ENCODE data around the gene HACD1.

The HACD1 gene

DNA sequence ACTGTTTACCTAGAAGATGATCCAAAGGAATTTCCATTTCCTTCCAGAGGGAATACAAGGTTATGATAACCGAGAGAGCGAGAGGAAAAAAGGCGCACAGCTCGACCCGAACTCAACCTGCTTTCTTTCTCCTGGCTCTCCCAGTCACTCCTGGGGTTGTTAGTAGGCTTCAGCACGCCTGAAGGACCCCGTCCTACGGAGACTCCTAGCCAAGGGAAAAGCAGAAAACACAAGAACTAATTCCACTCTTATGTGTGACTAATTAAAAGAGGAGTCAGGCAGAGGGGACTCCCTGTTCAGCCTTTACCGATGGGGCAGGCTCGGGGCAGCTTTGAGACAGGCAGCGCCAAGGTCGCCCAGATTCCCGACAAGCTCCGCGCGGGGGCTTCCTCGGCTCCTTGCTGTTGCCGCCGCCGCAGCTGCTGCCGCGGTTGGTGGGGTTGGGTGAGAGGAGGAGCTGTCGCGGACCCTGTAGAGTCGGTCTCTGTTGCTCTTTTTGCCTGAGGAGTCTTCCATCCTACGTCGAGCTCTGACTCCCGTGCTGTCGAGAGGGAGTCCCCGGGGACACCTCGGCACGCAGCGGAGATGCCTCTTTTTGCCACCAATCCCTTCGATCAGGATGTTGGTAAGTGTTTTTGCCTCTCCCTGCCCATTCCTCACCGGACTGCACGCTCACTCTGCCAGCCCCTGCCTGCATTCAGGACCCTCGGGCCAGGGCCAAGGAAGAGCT is 26.7 kb upstream of the HACD1 start, which contains the start of gene STAM (continued):
- TF ChIP-seq, protein P1, sequence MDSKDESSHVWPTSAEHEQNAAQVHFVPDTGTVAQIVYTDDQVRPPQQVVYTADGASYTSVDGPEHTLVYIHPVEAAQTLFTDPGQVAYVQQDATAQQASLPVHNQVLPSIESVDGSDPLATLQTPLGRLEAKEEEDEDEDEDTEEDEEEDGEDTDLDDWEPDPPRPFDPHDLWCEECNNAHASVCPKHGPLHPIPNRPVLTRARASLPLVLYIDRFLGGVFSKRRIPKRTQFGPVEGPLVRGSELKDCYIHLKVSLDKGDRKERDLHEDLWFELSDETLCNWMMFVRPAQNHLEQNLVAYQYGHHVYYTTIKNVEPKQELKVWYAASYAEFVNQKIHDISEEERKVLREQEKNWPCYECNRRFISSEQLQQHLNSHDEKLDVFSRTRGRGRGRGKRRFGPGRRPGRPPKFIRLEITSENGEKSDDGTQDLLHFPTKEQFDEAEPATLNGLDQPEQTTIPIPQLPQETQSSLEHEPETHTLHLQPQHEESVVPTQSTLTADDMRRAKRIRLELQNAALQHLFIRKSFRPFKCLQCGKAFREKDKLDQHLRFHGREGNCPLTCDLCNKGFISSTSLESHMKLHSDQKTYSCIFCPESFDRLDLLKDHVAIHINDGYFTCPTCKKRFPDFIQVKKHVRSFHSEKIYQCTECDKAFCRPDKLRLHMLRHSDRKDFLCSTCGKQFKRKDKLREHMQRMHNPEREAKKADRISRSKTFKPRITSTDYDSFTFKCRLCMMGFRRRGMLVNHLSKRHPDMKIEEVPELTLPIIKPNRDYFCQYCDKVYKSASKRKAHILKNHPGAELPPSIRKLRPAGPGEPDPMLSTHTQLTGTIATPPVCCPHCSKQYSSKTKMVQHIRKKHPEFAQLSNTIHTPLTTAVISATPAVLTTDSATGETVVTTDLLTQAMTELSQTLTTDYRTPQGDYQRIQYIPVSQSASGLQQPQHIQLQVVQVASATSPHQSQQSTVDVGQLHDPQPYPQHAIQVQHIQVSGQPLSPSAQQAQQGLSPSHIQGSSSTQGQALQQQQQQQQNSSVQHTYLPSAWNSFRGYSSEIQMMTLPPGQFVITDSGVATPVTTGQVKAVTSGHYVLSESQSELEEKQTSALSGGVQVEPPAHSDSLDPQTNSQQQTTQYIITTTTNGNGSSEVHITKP (tag by site-specific recombination; IDR thresholded peaks at IDR 0.05): 0 out of 2 replicates have a peak, but pooled peaks have one; percentile 24
- TF ChIP-seq SP7 (tag by site-specific recombination; IDR thresholded peaks at IDR 0.05): peak; percentile 40; the same call in 1 of the 2 replicates
- 0 out of 2 replicates have a peak, but pooled peaks have one; percentile 48 for TF ChIP-seq ZNF394 (tag by site-specific recombination; IDR thresholded peaks at IDR 0.05; ENCODE audit: borderline replicate concordance)
- peak; percentile 65 for TF ChIP-seq SP3 (tag by site-specific recombination; IDR thresholded peaks at IDR 0.05)
- peak; percentile 41; the same call in 1 of the 2 replicates for TF ChIP-seq SCRT1 (tag by site-specific recombination; IDR thresholded peaks at IDR 0.05; ENCODE audit: borderline replicate concordance)
- TF ChIP-seq ZBTB20 (tag by site-specific recombination; IDR thresholded peaks at IDR 0.05): peak; percentile 66
- TF ChIP-seq ZNF600 (tag by site-specific recombination; IDR thresholded peaks at IDR 0.05): peak; percentile 81
- TF ChIP-seq ZNF121 (tag by site-specific recombination; IDR thresholded peaks at IDR 0.05): peak; percentile 83; the same call in 1 of the 2 replicates
- TF ChIP-seq ZNF10 (tag by site-specific recombination; IDR thresholded peaks at IDR 0.05): no peak
- TF ChIP-seq ZNF132 (tag by site-specific recombination; IDR thresholded peaks at IDR 0.05; ENCODE audit: borderline replicate concordance): no peak
- TF ChIP-seq ZNF596 (tag by site-specific recombination; IDR thresholded peaks at IDR 0.05): peak; percentile 43; the same call in 1 of the 2 replicates
- 0 out of 2 replicates have a peak, but pooled peaks have one; percentile 38 for TF ChIP-seq WT1 (tag by site-specific recombination; IDR thresholded peaks at IDR 0.05)
- peak; percentile 93 for TF ChIP-seq FEZF1 (tag by site-specific recombination; IDR thresholded peaks at IDR 0.05)
- peak; percentile 76 for TF ChIP-seq KLF10 (tag by site-specific recombination; IDR thresholded peaks at IDR 0.05)
- no peak for TF ChIP-seq ZNF548 (tag by site-specific recombination; IDR thresholded peaks at IDR 0.05)
- TF ChIP-seq KLF8 (tag by site-specific recombination; IDR thresholded peaks at IDR 0.05): peak; percentile 60; the same call in 1 of the 2 replicates
- TF ChIP-seq ZNF558 (tag by site-specific recombination; IDR thresholded peaks at IDR 0.05): peak; percentile 31; the same call in 1 of the 2 replicates
- TF ChIP-seq, protein P2, sequence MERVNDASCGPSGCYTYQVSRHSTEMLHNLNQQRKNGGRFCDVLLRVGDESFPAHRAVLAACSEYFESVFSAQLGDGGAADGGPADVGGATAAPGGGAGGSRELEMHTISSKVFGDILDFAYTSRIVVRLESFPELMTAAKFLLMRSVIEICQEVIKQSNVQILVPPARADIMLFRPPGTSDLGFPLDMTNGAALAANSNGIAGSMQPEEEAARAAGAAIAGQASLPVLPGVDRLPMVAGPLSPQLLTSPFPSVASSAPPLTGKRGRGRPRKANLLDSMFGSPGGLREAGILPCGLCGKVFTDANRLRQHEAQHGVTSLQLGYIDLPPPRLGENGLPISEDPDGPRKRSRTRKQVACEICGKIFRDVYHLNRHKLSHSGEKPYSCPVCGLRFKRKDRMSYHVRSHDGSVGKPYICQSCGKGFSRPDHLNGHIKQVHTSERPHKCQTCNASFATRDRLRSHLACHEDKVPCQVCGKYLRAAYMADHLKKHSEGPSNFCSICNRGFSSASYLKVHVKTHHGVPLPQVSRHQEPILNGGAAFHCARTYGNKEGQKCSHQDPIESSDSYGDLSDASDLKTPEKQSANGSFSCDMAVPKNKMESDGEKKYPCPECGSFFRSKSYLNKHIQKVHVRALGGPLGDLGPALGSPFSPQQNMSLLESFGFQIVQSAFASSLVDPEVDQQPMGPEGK (tag by site-specific recombination; IDR thresholded peaks at IDR 0.05): 0 out of 2 replicates have a peak, but pooled peaks have one; percentile 7
- TF ChIP-seq ZNF335 (tag by site-specific recombination; conservative IDR thresholded peaks at IDR 0.05): peak; percentile 100
- TF ChIP-seq HOXD13 (CRISPR knock-in tag; IDR thresholded peaks at IDR 0.05; ENCODE audit: borderline replicate concordance): no peak
- TF ChIP-seq ZNF561 (tag by site-specific recombination; IDR thresholded peaks at IDR 0.05; ENCODE audit: borderline replicate concordance): 0 out of 2 replicates have a peak, but pooled peaks have one; percentile 56
- TF ChIP-seq IKZF3 (tag by site-specific recombination; IDR thresholded peaks at IDR 0.05): peak; percentile 56
- no peak for TF ChIP-seq HOXC10 (CRISPR knock-in tag; IDR thresholded peaks at IDR 0.05)
- peak; percentile 87 for TF ChIP-seq ZXDB (tag by site-specific recombination; IDR thresholded peaks at IDR 0.05)
- TF ChIP-seq, protein P3, sequence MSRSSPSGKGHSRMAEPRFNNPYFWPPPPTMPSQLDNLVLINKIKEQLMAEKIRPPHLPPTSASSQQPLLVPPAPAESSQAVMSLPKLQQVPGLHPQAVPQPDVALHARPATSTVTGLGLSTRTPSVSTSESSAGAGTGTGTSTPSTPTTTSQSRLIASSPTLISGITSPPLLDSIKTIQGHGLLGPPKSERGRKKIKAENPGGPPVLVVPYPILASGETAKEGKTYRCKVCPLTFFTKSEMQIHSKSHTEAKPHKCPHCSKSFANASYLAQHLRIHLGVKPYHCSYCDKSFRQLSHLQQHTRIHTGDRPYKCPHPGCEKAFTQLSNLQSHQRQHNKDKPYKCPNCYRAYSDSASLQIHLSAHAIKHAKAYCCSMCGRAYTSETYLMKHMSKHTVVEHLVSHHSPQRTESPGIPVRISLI (tag by site-specific recombination; IDR thresholded peaks at IDR 0.05): no peak
- TF ChIP-seq, protein P4, sequence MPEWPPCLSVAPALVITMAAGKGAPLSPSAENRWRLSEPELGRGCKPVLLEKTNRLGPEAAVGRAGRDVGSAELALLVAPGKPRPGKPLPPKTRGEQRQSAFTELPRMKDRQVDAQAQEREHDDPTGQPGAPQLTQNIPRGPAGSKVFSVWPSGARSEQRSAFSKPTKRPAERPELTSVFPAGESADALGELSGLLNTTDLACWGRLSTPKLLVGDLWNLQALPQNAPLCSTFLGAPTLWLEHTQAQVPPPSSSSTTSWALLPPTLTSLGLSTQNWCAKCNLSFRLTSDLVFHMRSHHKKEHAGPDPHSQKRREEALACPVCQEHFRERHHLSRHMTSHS (tag by site-specific recombination; IDR thresholded peaks at IDR 0.05): no peak
- TF ChIP-seq ZNF621 (tag by site-specific recombination; IDR thresholded peaks at IDR 0.05): no peak
- TF ChIP-seq ZNF843 (tag by site-specific recombination; IDR thresholded peaks at IDR 0.05): no peak
- TF ChIP-seq GLIS2 (tag by site-specific recombination; IDR thresholded peaks at IDR 0.05): 0 out of 2 replicates have a peak, but pooled peaks have one; percentile 35
- TF ChIP-seq, protein P5, sequence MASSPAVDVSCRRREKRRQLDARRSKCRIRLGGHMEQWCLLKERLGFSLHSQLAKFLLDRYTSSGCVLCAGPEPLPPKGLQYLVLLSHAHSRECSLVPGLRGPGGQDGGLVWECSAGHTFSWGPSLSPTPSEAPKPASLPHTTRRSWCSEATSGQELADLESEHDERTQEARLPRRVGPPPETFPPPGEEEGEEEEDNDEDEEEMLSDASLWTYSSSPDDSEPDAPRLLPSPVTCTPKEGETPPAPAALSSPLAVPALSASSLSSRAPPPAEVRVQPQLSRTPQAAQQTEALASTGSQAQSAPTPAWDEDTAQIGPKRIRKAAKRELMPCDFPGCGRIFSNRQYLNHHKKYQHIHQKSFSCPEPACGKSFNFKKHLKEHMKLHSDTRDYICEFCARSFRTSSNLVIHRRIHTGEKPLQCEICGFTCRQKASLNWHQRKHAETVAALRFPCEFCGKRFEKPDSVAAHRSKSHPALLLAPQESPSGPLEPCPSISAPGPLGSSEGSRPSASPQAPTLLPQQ (tag by site-specific recombination; IDR thresholded peaks at IDR 0.05): 0 out of 2 replicates have a peak, but pooled peaks have one; percentile 12
